DMS53 treated with DMSO at 0.1 percent for 48 hours (cell line): ENCODE results near the gene SGCD.
A peak's percentile ranks its signal among the peaks of the same experiment; 100 is the strongest.

Experiments used
- DNase-seq: peaks from one replicate; lab custom pipeline; 2025; ENCODE audit not compliant: unreplicated experiment; lab: John Stamatoyannopoulos, UW

Gene SGCD

GRCh38 chr5:156400231-156400986 is 73.4 kb downstream of the SGCD start:
- DNase-seq: no peak

- no peak for DNase-seq
Observed at GRCh38 chr5:156401804-156402203, 74.8 kb downstream of the SGCD start.

- DNase-seq: peak; percentile 53
Observed at GRCh38 chr5:156402387-156402921, 75.5 kb downstream of the SGCD start.

- DNase-seq: no peak
Observed at GRCh38 chr5:156405988-156406387, 79.0 kb downstream of the SGCD start.

GRCh38 chr5:156407251-156407650 is 80.3 kb downstream of the SGCD start:
- no peak for DNase-seq

GRCh38 chr5:156409834-156410233 is 82.9 kb downstream of the SGCD start:
- no peak for DNase-seq

GRCh38 chr5:156411185-156411613 is 84.2 kb downstream of the SGCD start:
- no peak for DNase-seq

GRCh38 chr5:156411957-156412356 is 85.0 kb downstream of the SGCD start:
- no peak for DNase-seq

- peak; percentile 82 for DNase-seq
Observed at GRCh38 chr5:156414391-156414790, 87.4 kb downstream of the SGCD start.

GRCh38 chr5:156419661-156420060 is 92.7 kb downstream of the SGCD start:
- DNase-seq: no peak

GRCh38 chr5:156420665-156421064 is 93.7 kb downstream of the SGCD start:
- DNase-seq: no peak

- no peak for DNase-seq
Observed at GRCh38 chr5:156421798-156422197, 94.8 kb downstream of the SGCD start.

GRCh38 chr5:156423597-156423996 is 96.6 kb downstream of the SGCD start:
- no peak for DNase-seq

- DNase-seq: no peak
Observed at GRCh38 chr5:156427315-156427714, 100.4 kb downstream of the SGCD start.

- DNase-seq: no peak
Observed at GRCh38 chr5:156431956-156432829, 105.2 kb downstream of the SGCD start.

- DNase-seq: no peak
Observed at GRCh38 chr5:156432830-156433105, 105.8 kb downstream of the SGCD start.

- no peak for DNase-seq
Observed at GRCh38 chr5:156434471-156434870, 107.5 kb downstream of the SGCD start.

- no peak for DNase-seq
Observed at GRCh38 chr5:156435101-156435500, 108.1 kb downstream of the SGCD start.

GRCh38 chr5:156438076-156438475 is 111.1 kb downstream of the SGCD start:
- no peak for DNase-seq

GRCh38 chr5:156444753-156445291 is 117.9 kb downstream of the SGCD start:
- DNase-seq: no peak

GRCh38 chr5:156446526-156446925 is 119.6 kb downstream of the SGCD start:
- DNase-seq: no peak

GRCh38 chr5:156450778-156451177 is 123.8 kb downstream of the SGCD start:
- no peak for DNase-seq
